Suppressor macrophage (primary cell): Measurements from ENCODE around the gene CEP350.
A peak's percentile ranks its signal among the peaks of the same experiment; 100 is the strongest.
"Not testable (repeated sequence)": the region's sequence is repeated elsewhere in the genome, so short reads cannot be mapped to it uniquely, and the experiment has no call there.

ENCODE experiments used
- DNase-seq, 4 experiments: peaks; one replicate each; pipeline ENCODE4 v3.0.0-alpha.2; 2020 to 2022

The CEP350 gene

DNA sequence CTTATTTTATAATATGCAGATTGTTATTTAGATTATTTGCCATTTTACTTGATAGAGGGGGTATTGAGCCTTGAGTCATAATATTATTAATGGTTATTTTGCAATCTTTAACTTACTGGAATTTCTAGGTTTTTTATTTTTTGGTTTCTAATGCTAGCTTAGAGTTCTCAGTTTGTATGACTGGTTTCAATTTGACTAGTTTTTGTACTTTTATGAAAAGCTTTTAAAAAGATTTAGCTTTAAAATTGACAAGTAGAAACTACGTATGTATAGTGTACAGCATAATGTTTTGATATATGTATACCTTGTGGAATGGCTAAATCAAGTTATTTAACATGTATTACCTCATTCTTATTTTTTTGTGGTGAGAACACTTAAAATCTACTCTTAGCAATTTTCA, 41.5 kb downstream of the CEP350 start:
- no peak for DNase-seq

DNA sequence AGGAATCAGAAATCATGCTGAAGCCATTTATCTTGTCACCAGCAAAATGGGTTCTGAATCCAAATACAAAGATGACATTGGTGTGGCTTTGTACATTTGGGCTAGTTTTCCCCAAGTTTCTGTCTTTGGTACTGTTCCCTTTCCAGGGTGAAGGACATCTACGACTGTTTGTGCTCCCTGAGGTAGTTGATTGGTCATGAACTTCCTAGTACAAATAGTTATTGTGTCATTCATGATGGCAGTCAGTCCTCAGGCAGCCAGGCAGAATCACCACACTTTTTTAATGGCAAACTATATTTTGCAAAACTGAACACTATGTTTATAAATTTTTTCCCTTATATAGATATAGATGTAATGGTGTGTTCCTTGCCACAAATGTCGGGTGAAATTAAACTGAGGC, 46.0 kb downstream of the CEP350 start:
- DNase-seq, result peak in 2 of 4 experiments; percentile 8 to 24

DNA sequence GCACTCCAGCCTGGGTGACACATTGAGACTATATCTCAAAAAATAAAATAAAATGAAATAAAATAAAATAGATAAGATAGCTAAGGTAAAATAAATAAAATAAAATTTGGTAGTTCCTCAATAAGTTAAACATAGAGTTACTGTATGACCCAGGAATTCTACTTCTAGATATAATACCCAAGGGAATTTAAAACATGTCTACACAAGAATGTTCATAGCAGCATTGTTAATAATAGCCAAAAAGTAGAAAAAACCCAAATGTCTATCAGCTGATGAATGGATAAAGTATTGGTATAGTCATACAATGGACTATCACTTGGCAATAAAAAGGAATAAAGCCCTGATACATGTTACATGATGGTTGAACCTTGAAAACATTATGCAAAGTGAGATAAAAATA, 47.8 kb downstream of the CEP350 start:
- no peak for DNase-seq

- peak in 1 of 4 experiments; percentile 3 for DNase-seq
These were observed 48.6 kb downstream of the CEP350 start for GRCh38 chr1:180003026-180003695.

GRCh38 chr1:180006762-180007161, 52.2 kb downstream of the CEP350 start:
- not testable (repeated sequence) for DNase-seq

DNA sequence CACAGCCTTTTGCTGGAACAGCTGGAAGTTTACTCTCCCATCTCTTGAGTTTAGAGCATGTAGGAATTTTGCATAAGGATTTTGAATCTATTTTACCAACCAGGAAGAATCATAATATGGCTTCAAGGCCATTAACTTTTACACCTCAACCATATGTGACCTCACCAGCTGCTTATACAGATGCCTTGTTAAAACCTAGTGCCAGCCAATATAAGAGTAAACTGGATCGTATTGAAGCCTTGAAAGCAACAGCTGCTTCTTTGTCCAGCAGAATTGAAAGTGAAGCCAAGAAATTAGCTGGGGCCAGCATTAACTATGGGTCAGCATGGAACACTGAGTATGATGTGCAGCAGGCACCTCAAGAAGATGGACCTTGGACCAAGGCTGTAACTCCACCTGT, 65.4 kb downstream of the CEP350 start:
- no peak for DNase-seq

GRCh38 chr1:180026556-180026955, 71.9 kb downstream of the CEP350 start:
- no peak for DNase-seq

DNA sequence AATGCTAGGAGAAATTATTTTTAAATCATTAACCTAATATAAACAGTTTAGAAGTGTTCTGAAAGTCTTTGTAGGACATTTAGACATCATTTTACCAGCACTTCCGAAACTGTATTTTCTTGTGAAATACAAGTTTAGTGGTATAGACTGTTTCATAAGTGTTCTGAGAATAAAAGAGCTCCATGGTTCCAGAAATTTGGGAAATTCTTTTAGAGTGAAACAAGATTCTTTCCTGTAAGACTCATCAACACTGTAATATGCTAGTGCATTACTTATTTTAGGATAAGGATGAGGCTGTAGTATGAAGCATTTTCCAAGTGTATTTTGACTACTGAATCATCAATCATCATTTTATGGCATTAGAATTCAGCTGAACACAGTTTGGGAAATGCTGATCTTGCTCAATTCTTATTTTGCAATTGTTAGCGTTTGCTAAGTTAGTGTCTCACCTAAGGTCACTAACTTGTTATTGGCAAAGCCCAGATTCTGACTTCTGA, 73.4 kb downstream of the CEP350 start:
- DNase-seq, result no peak

DNA sequence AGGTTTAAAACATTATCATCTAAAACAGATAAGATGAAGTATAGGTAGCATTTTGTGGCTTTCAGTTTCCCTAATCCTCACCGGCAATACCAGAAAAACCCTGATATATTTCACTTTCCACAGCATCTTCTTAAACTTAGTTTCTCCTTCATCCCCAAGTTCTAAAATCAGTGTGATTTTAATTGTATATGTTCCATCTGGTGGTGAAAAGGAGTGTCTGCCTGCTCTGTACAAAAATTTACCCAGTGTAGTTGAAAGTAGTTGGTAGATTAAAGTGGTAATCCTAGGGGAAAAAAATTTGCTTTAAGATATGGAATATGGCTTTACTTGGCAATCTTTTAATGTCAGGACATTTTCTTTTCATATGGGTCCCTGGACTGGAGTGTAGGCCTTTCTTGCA, 74.3 kb downstream of the CEP350 start:
- DNase-seq, result no peak

DNA sequence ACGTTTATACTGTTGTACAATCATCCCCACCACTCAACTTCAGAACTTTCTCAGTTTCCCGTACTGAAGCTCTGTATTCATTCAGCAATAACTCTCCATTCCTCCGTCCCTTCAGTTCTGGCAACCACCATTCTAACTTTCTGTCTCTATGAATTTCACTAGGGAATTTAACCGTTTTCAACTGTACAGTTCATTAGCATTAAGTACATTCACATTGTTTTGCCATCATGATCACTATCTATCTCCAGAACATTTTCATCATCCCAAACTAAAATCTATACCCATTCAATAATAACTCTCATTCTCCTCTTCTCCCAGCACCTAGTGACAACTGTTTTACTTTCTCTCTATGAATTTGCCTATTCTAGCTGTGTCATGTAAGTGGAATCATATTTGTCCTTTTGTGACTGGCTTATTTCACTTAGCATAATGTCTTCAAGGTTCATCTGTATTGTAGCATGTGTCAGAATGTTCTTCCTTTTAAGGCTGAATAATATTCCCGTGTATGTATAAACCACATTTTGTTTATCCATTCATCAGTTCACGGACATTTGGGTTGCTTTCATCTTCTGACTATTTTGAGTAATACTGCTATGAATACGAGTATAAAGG, 75.0 kb downstream of the CEP350 start:
- DNase-seq, result no peak

DNA sequence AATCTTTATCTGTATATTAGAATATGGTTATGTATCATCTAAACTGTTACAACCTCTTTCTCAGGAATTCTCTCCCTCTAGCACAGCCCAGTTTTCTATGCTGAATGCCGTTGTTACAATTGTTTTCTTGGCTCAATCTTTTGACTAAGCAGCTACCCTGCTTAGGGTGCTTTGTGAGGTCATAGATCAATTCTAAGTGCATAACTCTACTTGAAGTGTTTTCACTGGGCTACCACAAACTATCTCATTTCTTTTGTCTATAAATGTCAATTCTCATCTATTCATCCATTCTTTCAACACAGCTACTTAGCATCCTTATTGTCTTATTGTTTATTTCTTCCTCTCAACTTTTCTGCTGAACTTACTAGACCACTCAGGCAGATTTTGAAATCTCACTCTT, 77.1 kb downstream of the CEP350 start:
- DNase-seq, result no peak

DNA sequence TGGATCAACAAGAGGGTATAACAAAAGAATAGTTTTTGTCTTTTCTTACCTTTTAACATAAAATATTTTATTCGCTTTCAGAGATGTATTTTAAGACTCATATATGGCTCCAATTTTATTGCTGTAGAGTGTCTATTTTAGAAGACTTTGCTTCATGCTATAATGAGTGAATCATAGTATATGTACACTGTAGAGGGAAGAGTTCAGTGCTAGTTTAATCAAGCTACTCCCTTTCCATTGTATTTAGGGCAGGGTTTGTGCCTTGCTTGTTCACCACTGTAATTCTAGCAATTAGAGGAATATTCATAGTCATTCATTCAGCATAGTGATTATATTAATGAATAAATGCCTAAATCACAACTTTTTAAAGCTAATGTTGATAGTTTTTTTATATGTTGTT, 78.8 kb downstream of the CEP350 start:
- no peak for DNase-seq

GRCh38 chr1:180040034-180040433, 85.4 kb downstream of the CEP350 start:
- peak in 1 of 4 experiments; percentile 2 for DNase-seq

DNA sequence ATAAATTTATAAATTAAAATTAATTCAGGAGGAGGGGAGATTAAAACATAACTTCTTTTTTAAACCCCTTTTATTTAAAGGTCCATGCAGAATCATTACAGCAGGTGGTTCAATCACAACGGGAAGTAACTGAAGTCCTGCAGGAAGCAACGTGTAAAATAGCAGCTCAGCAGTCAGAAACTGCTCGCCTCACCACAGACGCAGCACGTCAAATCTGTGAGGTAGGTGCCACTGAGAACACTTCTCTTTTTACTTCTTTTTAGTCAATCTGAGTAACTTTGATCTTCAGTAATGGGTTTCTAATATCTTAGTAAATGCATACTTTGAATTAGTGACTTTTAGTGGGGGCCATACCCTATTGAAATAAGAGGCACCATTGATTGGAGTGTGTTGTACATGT, 87.0 kb downstream of the CEP350 start:
- DNase-seq, result peak in 2 of 4 experiments; percentile 4 to 11

GRCh38 chr1:180042988-180043622, 88.5 kb downstream of the CEP350 start:
- DNase-seq, result no peak

GRCh38 chr1:180043785-180044184, 89.2 kb downstream of the CEP350 start:
- no peak for DNase-seq

DNA sequence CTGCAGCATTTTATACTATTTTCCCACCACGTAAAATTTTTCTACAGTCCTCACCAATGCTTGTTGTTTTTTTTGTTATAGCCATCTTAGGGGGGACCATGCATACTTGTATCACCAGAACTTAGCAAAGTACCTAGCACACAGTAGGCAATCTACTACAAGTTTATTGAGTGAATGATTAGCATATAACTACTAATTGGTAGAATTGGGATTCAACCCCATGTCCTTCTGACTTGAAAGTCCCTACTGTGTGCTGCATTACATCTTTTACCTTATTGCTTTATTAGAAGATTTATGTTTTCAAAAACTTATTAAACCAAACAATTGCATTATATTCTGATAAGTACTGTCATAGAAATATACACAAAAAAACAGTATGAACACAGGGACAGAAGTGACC, 92.1 kb downstream of the CEP350 start:
- DNase-seq, result no peak

DNA sequence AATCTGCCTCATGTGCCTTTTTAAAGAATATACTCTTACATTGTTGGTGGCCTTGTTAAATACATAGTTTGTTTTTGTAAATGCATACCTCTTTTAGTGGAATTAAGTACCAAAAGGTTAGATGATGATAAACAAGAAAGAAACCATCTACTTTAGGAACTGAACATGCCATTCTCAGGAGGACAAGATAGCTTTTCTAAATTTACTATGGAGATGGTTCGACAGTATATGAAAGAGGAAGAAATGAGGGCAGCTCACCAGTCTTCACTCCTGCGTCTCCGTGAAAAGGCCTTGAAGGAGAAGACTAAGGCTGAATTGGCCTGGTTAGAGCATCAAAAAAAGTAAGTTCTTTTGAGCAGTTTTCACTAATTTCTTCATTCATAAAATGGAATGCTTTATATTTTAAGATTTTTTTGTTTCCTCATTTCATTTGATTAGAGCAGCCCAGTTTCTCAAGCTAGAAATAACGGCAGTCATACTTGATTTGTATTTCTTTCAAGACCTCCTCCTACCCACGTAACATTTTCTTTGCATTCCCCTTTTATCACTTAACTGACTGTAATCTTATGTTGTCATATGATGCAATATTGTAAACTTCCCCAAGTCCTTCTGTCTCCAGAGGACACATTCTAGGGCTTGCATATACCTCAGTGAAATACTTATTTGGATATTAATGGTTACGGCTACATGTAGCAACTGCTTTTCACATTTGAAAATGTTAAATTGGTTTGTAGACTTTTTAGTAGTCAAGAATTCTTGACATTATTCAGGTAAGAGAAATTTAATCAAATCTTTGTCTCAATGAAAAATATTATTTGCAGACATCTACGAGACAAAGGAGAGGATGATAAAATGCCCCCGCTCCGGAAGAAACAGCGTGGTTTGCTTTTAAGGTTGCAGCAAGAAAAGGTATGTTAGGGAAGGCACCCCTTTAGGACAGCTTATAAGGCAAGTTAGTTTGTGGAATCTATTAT, 99.3 kb downstream of the CEP350 start:
- DNase-seq, result peak in 2 of 4 experiments; percentile 27 to 29

DNA sequence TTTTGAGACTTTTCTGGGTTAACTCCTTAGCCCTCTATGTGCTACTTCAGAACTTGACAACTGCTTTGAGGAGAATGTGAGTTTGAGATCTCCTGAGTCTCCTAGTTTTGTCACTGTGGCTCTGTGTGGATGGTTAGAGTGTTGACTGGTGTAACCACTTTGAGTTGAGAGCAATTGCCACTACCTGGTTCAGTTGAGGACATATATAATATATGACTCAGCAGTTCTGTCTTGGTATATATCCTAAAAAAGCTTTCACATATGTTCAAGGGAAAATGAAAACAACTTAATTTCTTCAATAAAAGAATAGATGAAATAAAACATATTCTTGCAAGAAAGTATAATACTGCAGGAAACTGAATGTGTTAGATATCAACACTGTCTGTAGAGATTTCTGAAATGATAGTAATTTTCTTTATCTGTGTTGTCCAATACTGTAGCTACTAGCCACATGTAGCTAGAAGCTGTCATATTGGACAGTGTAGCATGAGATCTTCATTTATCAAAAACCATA, 103.3 kb downstream of the CEP350 start:
- DNase-seq, result no peak

- no peak for DNase-seq
These were observed 106.4 kb downstream of the CEP350 start for GRCh38 chr1:180061019-180061418.

DNA sequence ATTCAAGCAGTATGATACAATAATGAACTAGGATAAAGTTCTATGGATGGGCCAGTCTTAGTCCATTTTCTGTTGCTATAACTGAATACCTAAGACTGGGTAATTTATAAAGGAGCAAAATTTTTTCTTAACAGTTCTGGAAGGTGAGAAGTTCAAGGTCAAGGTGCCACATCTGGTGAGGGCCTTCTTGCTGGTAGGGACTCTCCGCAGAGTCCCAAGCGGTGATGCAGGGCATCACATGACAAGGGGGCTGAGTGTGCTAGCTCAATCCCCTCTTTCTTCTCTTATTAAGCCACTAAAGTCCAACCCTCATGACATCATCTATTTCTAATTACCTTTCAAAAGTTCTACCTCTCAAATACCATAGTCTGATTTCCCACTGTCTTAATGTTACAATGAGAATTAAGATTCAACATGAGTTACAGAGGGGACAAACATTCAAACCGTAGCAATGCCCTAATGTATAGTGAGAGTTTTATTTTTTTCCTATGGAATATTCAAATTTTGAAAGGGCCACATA, 107.9 kb downstream of the CEP350 start:
- DNase-seq, result no peak

- no peak for DNase-seq
These were observed 110.8 kb downstream of the CEP350 start for GRCh38 chr1:180065408-180065807.
